ENCODE results near the gene TRIM24.
"Not testable (repeated sequence)": the region's sequence is repeated elsewhere in the genome, so short reads cannot be mapped to it uniquely, and the experiment has no call there.

Gene TRIM24

GRCh38 chr7:138460649-138461607 lies 869 bp downstream of the TRIM24 start:
- peak; percentile 79 for DNase-seq

- not testable (repeated sequence) for DNase-seq
Measured at GRCh38 chr7:138463291-138463618, 3.2 kb downstream of the TRIM24 start.

GRCh38 chr7:138465046-138465445 lies 5.0 kb downstream of the TRIM24 start:
- no peak for DNase-seq

- DNase-seq = not testable (repeated sequence)
Measured at GRCh38 chr7:138466069-138466756, 6.2 kb downstream of the TRIM24 start.

- DNase-seq = no peak
Measured at GRCh38 chr7:138468244-138469123, 8.4 kb downstream of the TRIM24 start.

- DNase-seq = no peak
Measured at GRCh38 chr7:138470391-138471157, 10.5 kb downstream of the TRIM24 start.

- no peak for DNase-seq
Measured at GRCh38 chr7:138472292-138473079, 12.4 kb downstream of the TRIM24 start.

- no peak for DNase-seq
Measured at GRCh38 chr7:138475377-138475776, 15.3 kb downstream of the TRIM24 start.

GRCh38 chr7:138477081-138477578 lies 17.1 kb downstream of the TRIM24 start:
- no peak for DNase-seq

GRCh38 chr7:138477581-138477980 lies 17.5 kb downstream of the TRIM24 start:
- DNase-seq = no peak

- DNase-seq = peak; percentile 66
Measured at GRCh38 chr7:138478499-138478908, 18.4 kb downstream of the TRIM24 start.

- DNase-seq = no peak
Measured at GRCh38 chr7:138480527-138480926, 20.5 kb downstream of the TRIM24 start.

- DNase-seq = no peak
Measured at GRCh38 chr7:138481447-138482380, 21.7 kb downstream of the TRIM24 start.

- DNase-seq = no peak
Measured at GRCh38 chr7:138483531-138483930, 23.5 kb downstream of the TRIM24 start.

- not testable (repeated sequence) for DNase-seq
Measured at GRCh38 chr7:138485508-138485907, 25.4 kb downstream of the TRIM24 start.

- not testable (repeated sequence) for DNase-seq
Measured at GRCh38 chr7:138489139-138489538, 29.1 kb downstream of the TRIM24 start.

GRCh38 chr7:138491612-138492386 lies 31.7 kb downstream of the TRIM24 start:
- DNase-seq = no peak

- no peak for DNase-seq
Measured at GRCh38 chr7:138492423-138492822, 32.4 kb downstream of the TRIM24 start.

GRCh38 chr7:138493535-138493934 lies 33.5 kb downstream of the TRIM24 start:
- DNase-seq = no peak

Measured in RPMI8226 (cell line).